ENCODE data around the gene FUNDC2.

The FUNDC2 gene

DNA sequence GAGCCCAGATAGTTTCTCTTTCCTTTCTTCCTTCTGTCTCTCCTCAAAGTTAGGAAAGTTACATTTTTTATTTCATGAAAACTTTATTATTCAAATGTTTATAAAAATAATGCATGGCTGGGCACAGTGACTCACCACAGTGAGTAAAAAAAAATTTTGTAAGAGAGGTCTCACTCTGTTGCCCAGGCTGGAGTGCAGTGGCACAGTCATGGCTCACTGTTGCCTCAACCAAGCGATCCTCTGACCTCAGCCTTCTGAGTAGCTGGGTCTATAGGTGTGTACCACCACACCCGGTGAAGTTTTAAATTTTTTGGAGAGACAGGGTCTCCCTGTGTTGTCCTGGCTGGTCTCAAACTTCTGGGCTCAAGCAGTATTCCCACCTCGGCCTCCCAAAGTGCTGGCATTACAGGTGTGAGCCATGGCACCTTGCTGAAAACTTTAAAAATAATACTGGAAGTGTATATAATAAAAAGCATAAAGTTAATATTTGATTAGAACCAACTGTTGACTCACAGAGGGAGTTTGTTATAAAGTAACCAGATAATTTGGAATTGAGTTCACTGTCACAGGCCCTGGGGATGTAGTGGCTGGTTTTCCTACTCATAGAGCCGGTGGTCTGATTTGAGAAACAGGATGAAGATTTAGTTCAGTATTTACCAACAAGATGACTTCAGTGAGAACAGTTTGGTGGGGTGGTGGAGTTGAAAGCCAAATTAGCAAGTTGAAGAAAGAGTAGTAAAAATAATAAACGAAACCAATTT is 26.3 kb downstream of the FUNDC2 start:
- TF ChIP-seq ZNF274 (IDR thresholded peaks at IDR 0.05; ENCODE audit: low read depth, low read length), result no peak
- H3K4me3 ChIP-seq (ENCODE audit: low read length), result no peak overlapping the region

GRCh38 chrX:155053656-155054055 is 27.0 kb downstream of the FUNDC2 start:
- H3K4me3 ChIP-seq (ENCODE audit: low read length), result no peak overlapping the region
- no peak for TF ChIP-seq ZNF274 (IDR thresholded peaks at IDR 0.05; ENCODE audit: low read depth, low read length)

DNA sequence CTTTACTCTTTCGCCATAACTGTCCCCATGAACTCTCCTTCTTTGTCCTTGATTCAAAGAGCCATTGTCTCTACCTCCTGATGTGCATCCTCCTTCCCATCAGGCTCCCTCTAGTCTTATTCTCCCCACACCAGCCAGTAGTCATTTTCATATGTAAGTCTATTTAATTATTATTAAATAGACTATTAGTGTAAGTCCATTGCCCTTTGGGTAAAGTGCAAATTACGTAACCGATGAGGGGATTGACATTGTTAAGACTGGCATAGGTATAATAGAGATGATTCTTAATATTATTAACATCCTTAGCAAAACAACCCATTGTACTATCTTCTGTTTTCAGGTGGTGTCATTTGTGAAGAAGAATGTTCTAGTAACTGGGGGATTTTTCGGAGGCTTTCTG is 27.6 kb downstream of the FUNDC2 start:
- TF ChIP-seq ZNF274 (IDR thresholded peaks at IDR 0.05; ENCODE audit: low read depth, low read length), result no peak

GRCh38 chrX:155055494-155055893 is 28.9 kb downstream of the FUNDC2 start:
- no peak overlapping the region for H3K4me3 ChIP-seq (ENCODE audit: low read length)
- TF ChIP-seq ZNF274 (IDR thresholded peaks at IDR 0.05; ENCODE audit: low read depth, low read length), result no peak

More for the DNA sequence above, 27.6 kb downstream of the FUNDC2 start:
- H3K4me3 ChIP-seq (ENCODE audit: low read length), result no peak overlapping the region

- TF ChIP-seq ZNF274 (IDR thresholded peaks at IDR 0.05; ENCODE audit: low read depth, low read length), result no peak
- H3K4me3 ChIP-seq (ENCODE audit: low read length), result no peak overlapping the region
These were observed 29.8 kb downstream of the FUNDC2 start for GRCh38 chrX:155056471-155056870.

GRCh38 chrX:155056877-155057792 is 30.5 kb downstream of the FUNDC2 start:
- TF ChIP-seq ZNF274 (IDR thresholded peaks at IDR 0.05; ENCODE audit: low read depth, low read length), result no peak
- H3K4me3 ChIP-seq (ENCODE audit: low read length), result no peak overlapping the region

GRCh38 chrX:155061760-155062159 is 35.1 kb downstream of the FUNDC2 start:
- no peak overlapping the region for H3K4me3 ChIP-seq (ENCODE audit: low read length)
- TF ChIP-seq ZNF274 (IDR thresholded peaks at IDR 0.05; ENCODE audit: low read depth, low read length), result no peak

DNA sequence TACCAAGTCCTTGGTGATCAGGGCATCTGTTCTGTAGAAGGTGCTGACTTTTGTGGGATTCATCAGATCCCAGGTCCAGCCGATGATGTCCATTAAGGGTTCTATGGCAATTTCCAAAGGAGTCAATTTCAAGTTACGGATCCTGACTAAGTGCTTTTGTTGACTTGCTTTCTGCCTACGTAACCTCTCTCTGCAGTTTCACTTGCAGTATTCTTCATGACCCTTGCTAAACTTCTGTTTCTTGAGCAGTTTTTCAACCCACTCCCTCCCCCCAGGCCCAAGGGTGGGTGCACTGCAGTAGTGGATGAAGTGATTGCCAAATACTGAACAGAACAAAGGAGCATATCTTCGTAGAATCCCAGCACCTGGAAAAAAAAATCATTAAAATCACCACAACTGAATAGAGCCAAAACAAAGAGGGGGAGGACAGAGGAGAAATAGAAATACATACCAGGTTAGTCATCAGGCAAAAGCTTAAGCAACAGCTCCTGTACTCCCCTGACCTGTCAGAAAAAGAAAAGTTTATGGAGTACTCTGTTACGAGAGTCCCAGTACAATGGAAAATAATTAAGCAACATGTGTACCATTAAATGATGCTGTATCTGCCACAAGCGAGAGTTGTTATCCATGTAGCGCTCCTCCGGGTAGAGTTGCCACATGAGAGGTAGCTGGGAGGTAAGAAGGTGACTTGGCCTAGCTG is 38.5 kb downstream of the FUNDC2 start:
- TF ChIP-seq ZNF274 (IDR thresholded peaks at IDR 0.05; ENCODE audit: low read depth, low read length), result no peak
- H3K4me3 ChIP-seq (ENCODE audit: low read length), result no peak overlapping the region

DNA sequence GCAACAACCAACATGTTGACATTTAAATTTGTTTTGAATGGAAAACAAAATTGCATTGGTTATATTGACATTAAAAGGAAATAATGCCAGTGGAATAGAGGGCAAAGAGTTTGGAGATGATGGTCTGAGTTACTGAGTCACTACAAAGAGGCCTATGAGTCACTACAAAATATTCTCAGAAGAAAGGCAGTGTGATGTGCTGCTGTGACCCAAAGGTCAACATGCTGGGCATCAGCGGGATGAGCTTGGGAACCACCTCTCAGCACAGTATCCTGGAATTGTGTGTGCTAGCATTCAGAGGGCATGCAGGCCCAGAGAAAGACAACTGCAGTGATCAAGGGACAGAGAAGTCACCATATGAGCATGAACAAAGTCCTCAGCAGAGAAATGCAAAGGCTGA is 41.5 kb downstream of the FUNDC2 start:
- no peak overlapping the region; the same call in 1 of the 2 replicates for H3K4me3 ChIP-seq (ENCODE audit: low read length)

DNA sequence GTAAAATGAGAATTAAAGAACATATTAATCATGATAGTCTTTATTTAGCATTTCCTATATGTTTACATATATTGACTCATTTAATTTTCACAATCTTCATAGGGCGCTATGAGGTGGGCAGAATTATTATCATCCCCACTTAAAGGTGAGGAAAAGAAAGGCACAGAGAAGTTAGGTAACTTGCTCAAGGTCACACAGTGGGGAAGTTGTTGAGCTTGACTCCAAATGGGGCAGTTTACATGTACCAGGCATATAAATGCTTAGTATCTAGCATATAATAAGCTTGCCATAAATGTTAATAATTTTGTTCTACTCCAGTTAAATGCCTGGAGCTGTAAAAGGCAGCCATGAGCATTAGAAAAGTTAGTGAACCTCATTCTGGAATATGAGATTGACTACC is 42.8 kb downstream of the FUNDC2 start:
- no peak for TF ChIP-seq ZNF274 (IDR thresholded peaks at IDR 0.05; ENCODE audit: low read depth, low read length)
- H3K4me3 ChIP-seq (ENCODE audit: low read length), result peak overlapping the region; percentile 89; the same call in 1 of the 2 replicates

More for the DNA sequence above, 41.5 kb downstream of the FUNDC2 start:
- TF ChIP-seq ZNF274 (IDR thresholded peaks at IDR 0.05; ENCODE audit: low read depth, low read length), result no peak

GRCh38 chrX:155070038-155070437 is 43.4 kb downstream of the FUNDC2 start:
- no peak for TF ChIP-seq ZNF274 (IDR thresholded peaks at IDR 0.05; ENCODE audit: low read depth, low read length)
- H3K4me3 ChIP-seq (ENCODE audit: low read length), result peak overlapping the region; percentile 89

DNA sequence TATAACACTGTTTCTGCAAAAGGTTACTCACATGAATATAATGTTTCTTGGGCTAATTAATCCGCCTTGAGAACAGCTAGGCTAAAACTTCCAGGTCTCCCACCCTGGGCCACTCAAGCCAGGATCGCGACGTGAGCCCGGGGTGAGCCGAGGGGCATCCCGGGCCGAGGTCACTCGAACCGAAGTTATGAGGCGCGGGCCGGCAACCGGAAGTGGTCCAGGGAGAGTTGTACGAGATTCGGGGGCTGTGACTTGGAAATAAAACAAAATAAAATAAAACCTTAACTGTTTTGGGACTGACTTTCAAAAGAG is 44.0 kb downstream of the FUNDC2 start:
- TF ChIP-seq ZNF274 (IDR thresholded peaks at IDR 0.05; ENCODE audit: low read depth, low read length), result no peak
- peak overlapping the region; percentile 89 for H3K4me3 ChIP-seq (ENCODE audit: low read length)

DNA sequence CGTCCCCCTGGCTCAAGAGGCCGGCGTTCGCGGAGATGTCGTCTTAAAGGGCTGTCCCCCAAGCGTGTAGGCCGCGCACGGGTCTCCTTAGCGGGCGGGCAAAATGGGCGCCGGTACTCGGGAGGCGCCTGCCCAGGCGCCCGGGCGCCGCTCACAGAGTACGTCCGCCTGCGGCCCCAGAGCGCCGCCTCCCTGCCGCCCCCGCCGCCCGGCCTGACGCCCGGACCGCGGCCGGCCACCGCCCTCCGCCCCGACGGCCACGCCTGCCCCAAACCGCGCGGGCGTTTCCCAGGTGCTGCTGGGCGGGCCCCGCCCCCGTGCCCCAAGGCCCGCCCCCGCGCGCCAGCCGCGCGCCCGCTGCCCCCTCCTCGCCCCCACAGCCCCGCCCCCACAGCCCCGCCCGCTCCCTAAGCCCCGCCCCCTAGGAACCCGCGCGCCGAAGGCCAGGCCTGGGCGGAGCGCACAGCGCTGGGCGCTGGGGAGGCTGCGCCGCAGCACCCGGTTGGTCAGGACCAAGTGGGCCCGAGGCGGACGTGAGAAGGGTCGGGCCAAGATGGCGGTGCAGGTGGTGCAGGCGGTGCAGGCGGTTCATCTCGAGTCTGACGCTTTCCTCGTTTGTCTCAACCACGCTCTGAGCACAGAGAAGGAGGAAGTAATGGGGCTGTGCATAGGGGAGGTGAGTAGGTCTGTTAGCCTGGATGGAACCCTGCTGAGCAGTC is 44.5 kb downstream of the FUNDC2 start, which contains the start of the genes BRCC3, CMC4 and MTCP1:
Gene BRCC3 (plus strand): TSS at position 534 of the 719 bp plus-strand sequence. CDS start 20 bp downstream, at position 554.
Gene CMC4 (minus strand): TSS at position 162 of the 719 bp plus-strand sequence. CDS start 7,113 bp downstream, outside the sequence.
Gene MTCP1 (minus strand): TSS at position 162 of the 719 bp plus-strand sequence. CDS start 5,126 bp downstream, outside the sequence.
- TF ChIP-seq ZNF274 (IDR thresholded peaks at IDR 0.05; ENCODE audit: low read depth, low read length), result no peak

More for the DNA sequence above, 44.5 kb downstream of the FUNDC2 start, which contains the start of the genes BRCC3, CMC4 and MTCP1:
- H3K4me3 ChIP-seq (ENCODE audit: low read length), result peak within 1 kb of the TSS; percentile 91

All from GM08714 (cell line).